ENCODE results near the gene HAUS8.
A peak's percentile ranks its signal among the peaks of the same experiment; 100 is the strongest.
"Not testable (repeated sequence)": the region's sequence is repeated elsewhere in the genome, so short reads cannot be mapped to it uniquely, and the experiment has no call there.

The HAUS8 gene

DNA sequence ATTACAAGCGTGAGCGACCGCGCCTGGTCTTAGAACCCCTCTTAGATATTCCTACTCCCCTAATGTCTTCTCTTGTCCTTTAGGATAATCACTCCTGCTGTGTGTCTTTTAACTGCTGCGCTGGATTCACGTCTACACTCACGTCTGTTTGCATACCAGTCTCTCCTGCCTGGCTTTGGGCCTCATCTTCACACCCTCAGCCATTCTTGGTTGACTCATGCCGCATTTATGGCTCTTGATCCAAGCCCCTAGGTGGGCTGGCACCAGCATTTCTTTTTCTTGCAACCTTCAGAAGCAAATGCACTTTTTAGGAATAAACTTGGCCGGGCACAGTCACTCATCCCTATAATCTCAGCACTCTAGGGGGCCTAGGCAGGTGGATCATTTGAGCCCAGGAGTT is 23.1 kb upstream of the HAUS8 start:
- no peak for DNase-seq
- no peak overlapping the region for H3K4me3 ChIP-seq (ENCODE audit: low read depth, low read length)
- in situ Hi-C loops (cut with HindIII; ENCODE audit: low pct_ligation_motif_present, low sequenced_read_pairs): no loop called here
- TF ChIP-seq, protein P1, sequence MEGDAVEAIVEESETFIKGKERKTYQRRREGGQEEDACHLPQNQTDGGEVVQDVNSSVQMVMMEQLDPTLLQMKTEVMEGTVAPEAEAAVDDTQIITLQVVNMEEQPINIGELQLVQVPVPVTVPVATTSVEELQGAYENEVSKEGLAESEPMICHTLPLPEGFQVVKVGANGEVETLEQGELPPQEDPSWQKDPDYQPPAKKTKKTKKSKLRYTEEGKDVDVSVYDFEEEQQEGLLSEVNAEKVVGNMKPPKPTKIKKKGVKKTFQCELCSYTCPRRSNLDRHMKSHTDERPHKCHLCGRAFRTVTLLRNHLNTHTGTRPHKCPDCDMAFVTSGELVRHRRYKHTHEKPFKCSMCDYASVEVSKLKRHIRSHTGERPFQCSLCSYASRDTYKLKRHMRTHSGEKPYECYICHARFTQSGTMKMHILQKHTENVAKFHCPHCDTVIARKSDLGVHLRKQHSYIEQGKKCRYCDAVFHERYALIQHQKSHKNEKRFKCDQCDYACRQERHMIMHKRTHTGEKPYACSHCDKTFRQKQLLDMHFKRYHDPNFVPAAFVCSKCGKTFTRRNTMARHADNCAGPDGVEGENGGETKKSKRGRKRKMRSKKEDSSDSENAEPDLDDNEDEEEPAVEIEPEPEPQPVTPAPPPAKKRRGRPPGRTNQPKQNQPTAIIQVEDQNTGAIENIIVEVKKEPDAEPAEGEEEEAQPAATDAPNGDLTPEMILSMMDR (IDR thresholded peaks at IDR 0.05; ENCODE audit: low read depth, low read length, missing control alignments): no peak
- H3K27me3 ChIP-seq (replicated peaks): no peaks in the 10 kb centered on the region
- H3K27ac ChIP-seq: no peak overlapping the region
- H3K36me3 ChIP-seq (replicated peaks): peaks cover 22% of the 10 kb centered on the region

DNA sequence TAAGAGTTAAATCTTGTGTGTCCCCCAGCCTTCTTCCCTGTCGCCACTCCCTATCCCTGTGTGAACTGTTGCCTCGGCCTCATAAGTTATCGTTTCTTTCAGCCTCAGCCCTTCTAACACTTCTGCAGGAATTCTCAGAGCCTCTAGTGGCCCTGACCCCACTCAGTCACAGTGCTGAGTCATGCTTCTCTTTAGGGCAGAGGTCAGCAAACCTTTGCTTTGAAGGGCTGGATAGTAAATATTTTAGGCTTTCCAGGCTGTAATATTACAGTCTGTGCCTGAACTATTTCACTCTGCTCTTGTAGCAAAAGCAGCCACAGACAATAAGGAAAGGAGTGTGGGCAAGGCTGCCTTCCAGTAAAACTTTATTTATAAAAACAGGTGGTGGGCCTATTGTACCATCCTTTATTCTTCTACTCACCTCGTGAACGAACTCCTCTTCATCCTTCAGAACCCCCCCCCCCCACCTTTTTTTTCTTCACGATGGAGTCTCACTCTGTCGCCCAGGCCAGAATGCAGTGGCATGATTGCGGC is 22.4 kb upstream of the HAUS8 start:
- in situ Hi-C loops (cut with HindIII; ENCODE audit: low pct_ligation_motif_present, low sequenced_read_pairs): no loop called here
- H3K36me3 ChIP-seq (replicated peaks): peaks cover 18% of the 10 kb centered on the region
- H3K27ac ChIP-seq: peak overlapping the region; percentile 51
- DNase-seq: no peak
- H3K27me3 ChIP-seq (replicated peaks): no peaks in the 10 kb centered on the region
- H3K4me3 ChIP-seq (ENCODE audit: low read depth, low read length): no peak overlapping the region
- TF ChIP-seq, protein P1 (IDR thresholded peaks at IDR 0.05; ENCODE audit: low read depth, low read length, missing control alignments): no peak

DNA sequence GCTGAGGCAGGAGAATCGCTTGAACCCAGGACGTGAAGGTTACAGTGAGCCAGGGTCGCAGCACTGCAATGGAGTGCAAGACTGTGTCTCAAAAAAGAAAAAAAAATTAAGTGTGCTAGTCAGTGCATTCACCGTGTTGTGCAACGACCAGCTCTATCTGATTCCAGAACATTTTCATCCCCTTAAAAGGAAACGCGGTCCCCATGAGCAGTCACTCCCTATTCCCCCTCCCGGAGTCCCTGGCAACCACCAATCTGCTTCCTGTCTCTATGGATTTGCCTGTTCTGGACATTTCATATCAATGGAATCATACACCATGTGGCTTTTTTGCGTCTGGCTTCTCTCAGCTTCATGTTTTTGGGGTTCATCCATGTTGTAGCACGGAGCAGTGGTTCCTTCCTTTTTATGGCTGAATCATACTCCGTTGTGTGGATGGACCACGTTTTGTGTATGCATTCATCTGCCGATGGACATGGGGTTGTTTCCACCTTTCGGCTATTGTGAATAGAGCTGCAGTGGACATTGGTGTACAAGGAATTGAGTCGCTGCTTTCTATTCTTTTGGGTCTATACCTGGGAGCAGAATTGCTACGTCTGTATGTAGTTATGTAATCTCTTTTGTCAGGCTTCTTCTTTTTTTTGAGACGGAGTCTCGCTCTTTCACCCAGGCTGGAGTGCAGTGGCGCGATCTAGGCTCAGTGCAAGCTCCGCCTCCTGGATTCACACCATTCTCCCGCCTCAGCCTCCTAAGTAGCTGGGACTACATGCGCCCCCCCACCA is 20.1 kb upstream of the HAUS8 start:
- TF ChIP-seq, protein P1 (IDR thresholded peaks at IDR 0.05; ENCODE audit: low read depth, low read length, missing control alignments): no peak
- no peak overlapping the region for H3K4me3 ChIP-seq (ENCODE audit: low read depth, low read length)
- H3K36me3 ChIP-seq (replicated peaks): peaks cover 4% of the 10 kb centered on the region
- peak; percentile 77 for DNase-seq
- H3K27me3 ChIP-seq (replicated peaks): no peaks in the 10 kb centered on the region
- in situ Hi-C loops (cut with HindIII; ENCODE audit: low pct_ligation_motif_present, low sequenced_read_pairs): no loop called here
- H3K27ac ChIP-seq: peak overlapping the region; percentile 60

GRCh38 chr19:17094694-17095093 is 19.4 kb upstream of the HAUS8 start:
- H3K27me3 ChIP-seq (replicated peaks); H3K36me3 ChIP-seq (replicated peaks); H3K4me3 ChIP-seq (ENCODE audit: low read depth, low read length); in situ Hi-C loops (cut with HindIII; ENCODE audit: low pct_ligation_motif_present, low sequenced_read_pairs); DNase-seq: not testable (repeated sequence)
- H3K27ac ChIP-seq: peak overlapping the region; percentile 60

- TF ChIP-seq, protein P1 (IDR thresholded peaks at IDR 0.05; ENCODE audit: low read depth, low read length, missing control alignments): no peak
- in situ Hi-C loops (cut with HindIII; ENCODE audit: low pct_ligation_motif_present, low sequenced_read_pairs): no loop called here
- Histone ChIP-seq H3K36me3 (replicated peaks) (peaks cover 6% of the 10 kb centered on the region), H3K27ac (no peak overlapping the region), H3K4me3 (ENCODE audit: low read depth, low read length) (no peak overlapping the region), H3K27me3 (replicated peaks) (no peaks in the 10 kb centered on the region)
- DNase-seq: no peak
These were observed 17.4 kb upstream of the HAUS8 start for GRCh38 chr19:17092696-17093095.

DNA sequence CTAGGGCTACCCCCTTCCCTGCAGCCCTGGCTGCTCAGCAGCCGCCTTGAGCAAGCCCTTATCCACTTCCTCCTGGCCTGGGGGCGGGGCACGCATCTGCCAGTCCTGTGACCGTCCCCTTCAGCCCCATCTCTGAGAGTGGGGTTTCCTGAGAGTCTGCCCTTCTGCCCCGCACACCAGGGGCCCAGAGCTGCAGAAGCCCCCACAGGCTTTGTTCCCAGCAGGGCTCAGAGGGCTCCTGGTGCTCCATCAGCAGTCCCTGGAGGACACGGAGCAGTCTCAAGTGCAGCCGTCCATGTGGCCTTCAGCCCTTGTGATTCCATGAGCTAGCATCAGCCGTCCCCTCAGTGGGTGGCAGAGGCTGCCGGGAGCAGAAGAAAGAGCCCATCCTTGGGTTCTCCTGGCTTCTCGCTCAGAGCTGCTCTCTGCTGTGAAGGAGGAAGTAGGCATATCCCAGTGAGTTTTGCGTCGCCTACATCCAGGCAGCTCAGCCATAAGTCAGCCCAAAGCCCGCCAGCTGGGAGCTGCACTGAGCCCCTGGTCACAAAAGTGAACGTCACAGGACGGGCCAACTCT is 16.6 kb upstream of the HAUS8 start:
- Histone ChIP-seq H3K27ac (no peak overlapping the region), H3K27me3 (replicated peaks) (no peaks in the 10 kb centered on the region), H3K36me3 (replicated peaks) (peaks cover 12% of the 10 kb centered on the region), H3K4me3 (ENCODE audit: low read depth, low read length) (no peak overlapping the region)
- in situ Hi-C loops (cut with HindIII; ENCODE audit: low pct_ligation_motif_present, low sequenced_read_pairs): no loop called here
- TF ChIP-seq, protein P1 (IDR thresholded peaks at IDR 0.05; ENCODE audit: low read depth, low read length, missing control alignments): no peak
- DNase-seq: no peak

All from brain microvascular endothelial cell (primary cell).